ENCODE results near the gene ERVH48-1.

The ERVH48-1 gene

DNA sequence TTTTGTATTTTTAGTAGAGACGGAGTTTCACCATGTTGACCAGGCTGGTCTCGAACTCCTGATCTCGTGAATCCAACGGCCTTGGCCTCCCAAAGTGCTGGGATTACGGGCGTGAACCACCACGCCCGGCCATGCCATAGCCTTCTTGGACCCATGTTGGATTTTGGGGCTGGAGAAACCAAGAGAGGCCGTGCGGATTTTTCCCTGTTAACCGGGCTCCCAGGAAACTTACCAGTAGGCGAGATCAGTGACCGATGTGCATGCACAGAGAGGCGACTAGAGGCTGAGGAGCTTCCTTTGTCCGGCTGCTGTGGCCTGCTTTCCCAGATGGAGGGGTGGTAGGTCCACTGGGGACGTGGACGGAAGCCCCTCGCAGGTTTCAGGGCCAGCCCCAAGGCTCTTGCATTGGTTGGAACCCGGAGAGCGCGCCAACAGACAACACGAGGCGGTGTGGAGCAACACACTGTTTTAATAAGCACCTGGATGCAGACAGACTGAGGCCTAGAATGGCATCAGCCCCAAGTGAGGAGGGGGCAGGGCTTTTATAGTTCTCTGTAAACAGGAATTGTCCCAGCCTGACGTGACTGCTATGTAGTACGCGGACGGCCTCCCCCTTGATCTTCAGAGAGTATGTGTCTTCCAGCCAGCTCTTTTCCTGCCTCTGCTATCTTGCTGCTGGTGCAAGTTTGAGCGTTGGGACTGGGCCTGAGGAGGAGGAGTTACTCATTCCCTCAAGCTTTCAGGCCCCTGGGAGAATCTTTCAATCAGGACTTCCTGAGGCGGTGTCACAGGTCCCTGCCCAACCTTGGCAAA, at the start of gene ERVH48-1:
Gene ERVH48-1, minus strand, starts transcription at position 517 of the 813 bp plus-strand sequence. CDS start 6,624 bp downstream, outside the sequence.
- Histone ChIP-seq H3K27ac (no peak within 1 kb of the TSS), H3K27me3 (no peaks in the 10 kb centered on the region), H3K4me1 (ENCODE audit: control insufficient read depth in 1 of 2, insufficient read depth in 1 of 2, low read depth in 1 of 2, low read length in 1 of 2) (peaks cover 4 to 7% of the 10 kb centered on the region in 2 experiments), H3K36me3 (no peaks in the 10 kb centered on the region), H3K4me3 (ENCODE audit: low read depth in 1 of 2, low read length in 1 of 2) (no peak within 1 kb of the TSS), H3K9me3 (no peaks in the 10 kb centered on the region)
- no peak for TF ChIP-seq CTCF (IDR thresholded peaks at IDR 0.05)

DNA sequence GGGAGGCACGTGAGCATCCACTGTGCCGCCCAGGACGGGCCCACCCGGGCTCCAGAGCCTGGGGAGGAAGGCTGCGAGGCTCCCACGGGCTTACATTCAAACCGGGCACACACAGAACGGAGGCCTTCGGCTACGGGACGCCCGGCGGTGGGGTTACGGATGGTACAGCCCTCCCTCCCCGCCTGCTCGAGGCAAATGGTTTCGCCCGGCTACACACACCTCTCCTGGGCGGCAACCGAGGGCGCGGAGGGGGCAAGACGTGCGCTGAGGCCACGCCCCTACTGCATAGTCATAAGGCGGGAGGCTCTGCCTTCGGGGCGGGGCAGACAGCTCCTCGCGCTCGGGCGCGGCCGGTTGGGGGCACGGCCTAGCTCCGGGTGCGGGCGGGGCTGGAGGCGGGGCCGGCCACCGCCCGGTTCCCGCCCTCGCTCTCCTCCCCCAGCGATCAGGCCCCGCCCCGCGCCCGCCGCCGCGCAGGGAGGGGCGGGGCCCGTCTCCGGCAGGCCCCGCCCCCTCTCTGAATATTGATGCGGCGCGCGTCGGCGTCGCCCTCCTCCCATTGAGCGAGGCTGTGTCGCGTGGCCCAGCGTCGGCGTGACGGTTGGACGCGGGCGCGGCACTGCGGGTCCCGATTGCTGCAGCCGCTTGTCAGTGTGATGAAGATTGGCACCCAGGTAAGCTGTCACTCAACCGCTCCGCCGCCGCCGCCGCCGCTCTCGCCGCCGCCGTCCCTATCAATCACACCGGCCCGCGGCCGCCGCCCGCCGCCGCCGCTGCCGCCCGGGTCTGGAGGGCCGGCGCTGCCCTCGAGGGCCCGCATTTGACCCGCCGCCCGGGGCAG, 48.8 kb upstream of the ERVH48-1 start, which contains the start of gene PKNOX1:
Gene PKNOX1, plus strand, starts transcription at position 572 of the 841 bp plus-strand sequence. CDS start 29,820 bp downstream, outside the sequence.
- peaks cover 6% of the 10 kb centered on the region for H3K36me3 ChIP-seq
- TF ChIP-seq CTCF (IDR thresholded peaks at IDR 0.05), result peak; percentile 43
- H3K27me3 ChIP-seq, result no peaks in the 10 kb centered on the region
- peak within 1 kb of the TSS; percentile 74 to 87 for H3K4me3 ChIP-seq (ENCODE audit: low read depth in 1 of 2, low read length in 1 of 2)
- peak within 1 kb of the TSS; percentile 99 for H3K27ac ChIP-seq
- no peaks in the 10 kb centered on the region for H3K9me3 ChIP-seq
- H3K4me1 ChIP-seq (ENCODE audit: control insufficient read depth in 1 of 2, insufficient read depth in 1 of 2, low read depth in 1 of 2, low read length in 1 of 2), result peaks cover 20 to 25% of the 10 kb centered on the region in 2 experiments

DNA sequence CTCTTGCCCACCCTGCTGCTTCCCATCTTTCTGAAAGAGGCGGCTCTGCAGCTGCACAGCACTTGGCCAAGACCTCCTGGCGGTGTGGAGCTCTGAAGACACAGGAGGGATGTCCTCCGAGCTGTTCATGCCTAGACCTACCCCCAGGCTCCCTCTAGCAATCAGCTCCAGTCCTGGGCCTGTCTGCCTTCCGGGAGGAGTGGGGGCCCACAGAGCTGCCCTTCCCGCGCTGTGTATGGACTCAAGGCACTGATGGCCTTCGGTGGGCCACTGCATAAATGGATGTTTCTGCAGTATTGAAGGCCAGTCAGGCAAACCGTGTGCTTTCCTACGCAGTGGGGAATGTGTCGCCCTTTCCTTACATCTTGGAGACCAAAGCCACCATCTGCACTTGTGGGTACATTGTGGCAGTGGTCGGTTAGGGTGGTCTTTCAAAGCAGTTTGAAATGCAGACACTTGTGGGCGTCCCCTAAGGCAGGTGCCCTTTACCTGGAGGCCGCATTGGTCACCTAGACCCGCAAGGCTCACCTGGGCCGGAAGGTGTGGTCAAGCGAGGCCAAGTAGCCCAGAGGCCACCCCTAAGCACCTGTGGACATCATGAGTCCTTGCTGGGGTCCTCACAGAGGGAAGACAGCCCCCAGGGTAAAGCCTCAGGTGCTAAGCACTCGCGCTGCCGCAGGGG, 48.0 kb upstream of the ERVH48-1 start:
- Histone ChIP-seq H3K4me3 (ENCODE audit: low read depth in 1 of 2, low read length in 1 of 2) (peak overlapping the region; percentile 74 to 87), H3K4me1 (ENCODE audit: control insufficient read depth in 1 of 2, insufficient read depth in 1 of 2, low read depth in 1 of 2, low read length in 1 of 2) (peaks cover 20 to 25% of the 10 kb centered on the region in 2 experiments), H3K27me3 (no peaks in the 10 kb centered on the region)

GRCh38 chr21:42971897-42972275, 46.5 kb upstream of the ERVH48-1 start:
- H3K36me3 ChIP-seq, result no peaks in the 10 kb centered on the region
- TF ChIP-seq CTCF (IDR thresholded peaks at IDR 0.05), result no peak

More for the DNA sequence above, 48.0 kb upstream of the ERVH48-1 start:
- no peak for TF ChIP-seq CTCF (IDR thresholded peaks at IDR 0.05)
- Histone ChIP-seq H3K27ac (peak overlapping the region; percentile 99), H3K36me3 (no peaks in the 10 kb centered on the region), H3K9me3 (no peaks in the 10 kb centered on the region)

More at GRCh38 chr21:42971897-42972275, 46.5 kb upstream of the ERVH48-1 start:
- no peaks in the 10 kb centered on the region for H3K27me3 ChIP-seq
- peaks cover 20 to 23% of the 10 kb centered on the region in 2 experiments for H3K4me1 ChIP-seq (ENCODE audit: control insufficient read depth in 1 of 2, insufficient read depth in 1 of 2, low read depth in 1 of 2, low read length in 1 of 2)
- H3K27ac ChIP-seq, result no peak overlapping the region
- no peak overlapping the region for H3K4me3 ChIP-seq (ENCODE audit: low read depth in 1 of 2, low read length in 1 of 2)
- H3K9me3 ChIP-seq, result no peaks in the 10 kb centered on the region
